Measurements from ENCODE around the gene ADAT3.

DNA sequence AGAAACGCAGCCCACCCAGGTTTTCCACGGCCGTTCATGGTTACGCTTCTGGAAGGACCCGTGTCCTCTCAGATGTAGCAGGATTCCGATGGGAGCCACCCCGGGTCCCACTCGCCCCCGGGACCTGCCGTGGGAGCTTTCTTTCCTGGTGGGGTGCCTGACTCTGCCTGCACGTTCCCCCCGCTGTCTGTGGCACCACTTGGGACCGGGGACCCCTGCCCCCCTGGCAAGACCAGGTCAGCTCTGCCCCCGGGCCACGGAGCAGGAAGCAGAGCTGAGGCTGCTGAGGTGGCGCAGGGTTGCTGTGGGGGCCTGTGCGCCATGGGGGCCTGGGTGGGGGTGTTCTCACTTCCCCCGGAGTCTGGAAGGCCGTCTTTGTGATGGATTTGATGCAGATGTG is 47.8 kb downstream of the ADAT3 start:
- no peak for TF ChIP-seq RARB (CRISPR knock-in tag; IDR thresholded peaks at IDR 0.05)
- TF ChIP-seq, protein P1, sequence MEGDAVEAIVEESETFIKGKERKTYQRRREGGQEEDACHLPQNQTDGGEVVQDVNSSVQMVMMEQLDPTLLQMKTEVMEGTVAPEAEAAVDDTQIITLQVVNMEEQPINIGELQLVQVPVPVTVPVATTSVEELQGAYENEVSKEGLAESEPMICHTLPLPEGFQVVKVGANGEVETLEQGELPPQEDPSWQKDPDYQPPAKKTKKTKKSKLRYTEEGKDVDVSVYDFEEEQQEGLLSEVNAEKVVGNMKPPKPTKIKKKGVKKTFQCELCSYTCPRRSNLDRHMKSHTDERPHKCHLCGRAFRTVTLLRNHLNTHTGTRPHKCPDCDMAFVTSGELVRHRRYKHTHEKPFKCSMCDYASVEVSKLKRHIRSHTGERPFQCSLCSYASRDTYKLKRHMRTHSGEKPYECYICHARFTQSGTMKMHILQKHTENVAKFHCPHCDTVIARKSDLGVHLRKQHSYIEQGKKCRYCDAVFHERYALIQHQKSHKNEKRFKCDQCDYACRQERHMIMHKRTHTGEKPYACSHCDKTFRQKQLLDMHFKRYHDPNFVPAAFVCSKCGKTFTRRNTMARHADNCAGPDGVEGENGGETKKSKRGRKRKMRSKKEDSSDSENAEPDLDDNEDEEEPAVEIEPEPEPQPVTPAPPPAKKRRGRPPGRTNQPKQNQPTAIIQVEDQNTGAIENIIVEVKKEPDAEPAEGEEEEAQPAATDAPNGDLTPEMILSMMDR (IDR thresholded peaks at IDR 0.05) = no peak
